ENCODE results near the gene L1TD1.

GRCh38 chr1:62218604-62219003, 24.0 kb downstream of the L1TD1 start:
- no peak for TF ChIP-seq CTCF (IDR thresholded peaks at IDR 0.05)
- no peak for TF ChIP-seq POLR2AphosphoS5 (IDR thresholded peaks at IDR 0.05)
